GM21423 (cell line): Measurements from ENCODE around the gene E2F1.
A peak's percentile ranks its signal among the peaks of the same experiment; 100 is the strongest.

Experiments used
- ATAC-seq: cut with Tn5 transposase; IDR thresholded peaks from one replicate; pipeline ENCODE4 v1.9.1; 2021; ENCODE audit warnings: mild to moderate bottlenecking, moderate library complexity; ENCODE audit not compliant: unreplicated experiment

The E2F1 gene

GRCh38 chr20:33687993-33688937, 2.1 kb upstream of the E2F1 start:
- no peak for ATAC-seq

GRCh38 chr20:33687370-33687915, 1.3 kb upstream of the E2F1 start:
- ATAC-seq = no peak

- no peak for ATAC-seq
These were observed 790 bp upstream of the E2F1 start for GRCh38 chr20:33686984-33687366.

- ATAC-seq = peak; percentile 38
These were observed 671 bp downstream of the E2F1 start for GRCh38 chr20:33685328-33686099.

GRCh38 chr20:33684533-33685327, 1.5 kb downstream of the E2F1 start:
- ATAC-seq = no peak

- no peak for ATAC-seq
These were observed 4.3 kb downstream of the E2F1 start for GRCh38 chr20:33681728-33682353.

GRCh38 chr20:33681288-33681687, 4.9 kb downstream of the E2F1 start:
- no peak for ATAC-seq

GRCh38 chr20:33680686-33681085, 5.5 kb downstream of the E2F1 start:
- no peak for ATAC-seq

GRCh38 chr20:33679758-33680485, 6.3 kb downstream of the E2F1 start:
- peak; percentile 67 for ATAC-seq

GRCh38 chr20:33677991-33678702, 8.0 kb downstream of the E2F1 start:
- ATAC-seq = no peak

GRCh38 chr20:33676652-33677645, 9.2 kb downstream of the E2F1 start:
- no peak for ATAC-seq

- ATAC-seq = no peak
These were observed 10.1 kb downstream of the E2F1 start for GRCh38 chr20:33676121-33676520.

- no peak for ATAC-seq
These were observed 10.8 kb downstream of the E2F1 start for GRCh38 chr20:33675136-33675959.

- peak; percentile 57 for ATAC-seq
These were observed 11.7 kb downstream of the E2F1 start, which contains the start of gene NECAB3 for GRCh38 chr20:33674294-33675135. TSS of gene NECAB3 (minus strand) at chr20:33674428. CDS start at chr20:33674352, 76 bp downstream.

GRCh38 chr20:33673410-33674293, 12.5 kb downstream of the E2F1 start:
- peak; percentile 6 for ATAC-seq
